ENCODE data around the gene UCK1. TPM values are rescaled to one million over a fixed set of nuclear protein-coding genes. Genes with fewer than 3 reads are reported as not detected.
A peak's percentile ranks its signal among the peaks of the same experiment; 100 is the strongest.

UCK1 gene
- total RNA-seq, 1 experiment from 2014 or later: 33.2 TPM

- no peak for DNase-seq
- Histone ChIP-seq H3K36me3 (replicated peaks; ENCODE audit: control insufficient read depth, insufficient read depth, low read length) (peaks cover 77% of the 10 kb centered on the region), H3K27me3 (ENCODE audit: control insufficient read depth, insufficient read depth, low read length) (no peaks in the 10 kb centered on the region), H3K4me3 (ENCODE audit: insufficient read depth, low read depth, low read length) (no peak overlapping the region)
Measured at GRCh38 chr9:131485206-131485605, 45.9 kb downstream of the UCK1 start.

DNA sequence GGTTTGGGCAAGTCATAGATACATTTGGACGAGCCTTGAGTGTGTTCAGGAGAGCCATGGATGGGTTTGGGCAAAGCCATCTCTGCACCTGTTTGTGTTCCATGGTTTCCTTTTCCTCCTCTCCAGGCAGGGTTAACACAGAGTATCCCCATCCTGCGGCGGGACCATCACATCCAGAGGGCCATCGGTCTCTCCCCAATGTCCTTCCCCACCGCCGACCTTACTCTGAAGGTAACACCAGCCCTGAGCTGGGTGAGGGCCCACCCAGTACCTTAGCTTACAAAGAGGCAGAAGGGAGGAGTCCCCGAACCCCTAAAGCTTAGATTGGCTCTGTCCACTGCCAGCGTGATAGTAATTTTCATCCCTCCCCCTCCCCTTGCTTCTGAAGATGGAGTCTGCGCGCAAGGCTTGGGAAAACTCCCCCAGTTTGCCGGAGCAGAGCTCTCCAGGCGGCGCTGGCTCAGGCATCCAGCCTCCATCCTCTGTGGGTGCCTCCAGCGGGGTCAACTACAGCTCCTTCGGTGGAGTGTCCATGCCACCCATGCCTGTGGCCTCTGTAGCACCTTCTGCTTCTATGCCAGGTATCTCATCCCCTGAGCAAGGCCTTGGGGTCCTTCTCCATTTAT is 46.4 kb downstream of the UCK1 start:
- peaks cover 75% of the 10 kb centered on the region for H3K36me3 ChIP-seq (replicated peaks; ENCODE audit: control insufficient read depth, insufficient read depth, low read length)
- H3K27me3 ChIP-seq (ENCODE audit: control insufficient read depth, insufficient read depth, low read length): no peaks in the 10 kb centered on the region
- no peak for DNase-seq
- H3K4me3 ChIP-seq (ENCODE audit: insufficient read depth, low read depth, low read length): no peak overlapping the region

DNA sequence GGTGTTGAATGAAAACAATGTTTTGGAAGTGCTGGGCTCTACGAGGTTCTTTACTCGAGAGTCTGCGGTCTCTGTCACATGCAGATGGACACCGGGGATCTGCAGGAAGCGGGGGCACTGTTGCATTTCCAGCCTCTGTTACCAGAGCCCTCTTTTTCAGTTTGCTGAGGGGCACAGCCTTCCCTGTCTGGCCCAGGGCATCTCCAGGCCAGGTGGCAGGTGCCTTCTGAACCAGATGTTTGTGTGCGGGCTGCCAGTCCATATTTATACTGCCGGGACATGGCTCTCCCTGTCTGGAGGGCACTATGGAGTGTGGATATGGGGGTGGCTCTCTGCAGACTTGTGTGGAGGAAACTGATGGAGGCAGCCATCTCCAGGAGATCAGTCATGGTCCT is 47.0 kb downstream of the UCK1 start:
- Histone ChIP-seq H3K27me3 (ENCODE audit: control insufficient read depth, insufficient read depth, low read length) (no peaks in the 10 kb centered on the region), H3K4me3 (ENCODE audit: insufficient read depth, low read depth, low read length) (no peak overlapping the region), H3K36me3 (replicated peaks; ENCODE audit: control insufficient read depth, insufficient read depth, low read length) (peaks cover 76% of the 10 kb centered on the region)
- no peak for DNase-seq

GRCh38 chr9:131483319-131484050 is 47.6 kb downstream of the UCK1 start:
- no peak for DNase-seq
- Histone ChIP-seq H3K4me3 (ENCODE audit: insufficient read depth, low read depth, low read length) (no peak overlapping the region), H3K27me3 (ENCODE audit: control insufficient read depth, insufficient read depth, low read length) (no peaks in the 10 kb centered on the region), H3K36me3 (replicated peaks; ENCODE audit: control insufficient read depth, insufficient read depth, low read length) (peaks cover 77% of the 10 kb centered on the region)

GRCh38 chr9:131482343-131483006 is 48.6 kb downstream of the UCK1 start:
- Histone ChIP-seq H3K4me3 (ENCODE audit: insufficient read depth, low read depth, low read length) (no peak overlapping the region), H3K36me3 (replicated peaks; ENCODE audit: control insufficient read depth, insufficient read depth, low read length) (peaks cover 76% of the 10 kb centered on the region), H3K27me3 (ENCODE audit: control insufficient read depth, insufficient read depth, low read length) (no peaks in the 10 kb centered on the region)
- no peak for DNase-seq

- H3K36me3 ChIP-seq (replicated peaks; ENCODE audit: control insufficient read depth, insufficient read depth, low read length): peaks cover 78% of the 10 kb centered on the region
- DNase-seq: no peak
- no peaks in the 10 kb centered on the region for H3K27me3 ChIP-seq (ENCODE audit: control insufficient read depth, insufficient read depth, low read length)
- H3K4me3 ChIP-seq (ENCODE audit: insufficient read depth, low read depth, low read length): no peak overlapping the region
Measured at GRCh38 chr9:131481441-131482342, 49.4 kb downstream of the UCK1 start.

GRCh38 chr9:131480258-131480657 is 50.8 kb downstream of the UCK1 start:
- peaks cover 76% of the 10 kb centered on the region for H3K36me3 ChIP-seq (replicated peaks; ENCODE audit: control insufficient read depth, insufficient read depth, low read length)
- no peak overlapping the region for H3K4me3 ChIP-seq (ENCODE audit: insufficient read depth, low read depth, low read length)
- no peaks in the 10 kb centered on the region for H3K27me3 ChIP-seq (ENCODE audit: control insufficient read depth, insufficient read depth, low read length)
- DNase-seq: no peak

DNA sequence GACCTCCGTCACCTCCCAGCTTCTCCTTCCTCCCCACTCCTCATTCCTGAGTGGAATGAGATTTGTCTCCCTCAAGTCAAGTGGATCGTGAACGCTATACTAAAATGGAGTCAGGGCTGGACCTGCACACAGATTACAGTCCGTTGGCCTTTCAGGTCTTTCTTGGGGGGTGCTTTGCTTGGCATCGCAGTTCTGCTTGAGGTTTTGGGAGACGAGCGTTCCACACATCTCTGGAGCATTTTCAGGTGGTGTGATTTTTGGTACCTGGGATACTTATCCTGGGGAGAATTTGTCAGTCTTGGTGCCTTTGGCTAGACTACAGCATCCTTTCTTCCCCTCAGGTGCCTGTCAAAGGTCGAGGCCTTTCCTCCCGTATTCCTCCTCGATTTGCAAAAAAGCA is 52.2 kb downstream of the UCK1 start:
- Histone ChIP-seq H3K36me3 (replicated peaks; ENCODE audit: control insufficient read depth, insufficient read depth, low read length) (peaks cover 72% of the 10 kb centered on the region), H3K4me3 (ENCODE audit: insufficient read depth, low read depth, low read length) (no peak overlapping the region), H3K27me3 (ENCODE audit: control insufficient read depth, insufficient read depth, low read length) (no peaks in the 10 kb centered on the region)
- DNase-seq: no peak

- Histone ChIP-seq H3K4me3 (ENCODE audit: insufficient read depth, low read depth, low read length) (no peak overlapping the region), H3K36me3 (replicated peaks; ENCODE audit: control insufficient read depth, insufficient read depth, low read length) (peaks cover 72% of the 10 kb centered on the region), H3K27me3 (ENCODE audit: control insufficient read depth, insufficient read depth, low read length) (no peaks in the 10 kb centered on the region)
- DNase-seq: peak; percentile 94
Measured at GRCh38 chr9:131478421-131478868, 52.6 kb downstream of the UCK1 start.

DNA sequence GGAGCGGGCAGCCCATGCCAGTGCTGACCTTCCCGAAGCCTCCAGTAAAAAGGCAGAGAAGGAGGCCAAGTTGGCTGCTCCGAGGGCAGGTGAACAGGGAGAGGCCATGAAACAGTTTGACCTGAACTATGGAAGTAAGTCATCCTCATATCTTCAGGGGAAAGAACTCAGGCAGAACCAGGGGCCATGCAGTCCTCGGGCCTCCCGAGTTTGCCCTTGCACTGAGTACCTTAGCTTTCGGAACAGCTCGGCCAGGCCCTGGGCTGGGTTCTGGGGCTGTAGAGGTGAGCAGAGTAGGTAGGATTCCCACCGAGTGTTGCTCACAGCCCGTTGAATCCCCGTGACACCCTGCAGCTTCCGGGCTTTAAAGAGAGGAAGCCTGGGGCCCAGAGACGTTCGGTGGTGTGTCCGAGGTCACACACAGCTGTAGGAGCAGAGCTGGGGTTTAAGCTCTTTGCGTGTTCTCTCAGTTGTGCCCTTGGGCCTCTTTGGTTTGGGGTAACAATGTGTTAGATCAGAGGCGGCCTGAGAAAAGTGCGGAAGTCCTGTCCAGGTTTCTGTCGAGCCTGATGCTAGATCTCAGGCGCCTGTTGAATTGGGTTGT is 53.1 kb downstream of the UCK1 start:
- no peaks in the 10 kb centered on the region for H3K27me3 ChIP-seq (ENCODE audit: control insufficient read depth, insufficient read depth, low read length)
- H3K4me3 ChIP-seq (ENCODE audit: insufficient read depth, low read depth, low read length): no peak overlapping the region
- no peak for DNase-seq
- peaks cover 72% of the 10 kb centered on the region for H3K36me3 ChIP-seq (replicated peaks; ENCODE audit: control insufficient read depth, insufficient read depth, low read length)

DNA sequence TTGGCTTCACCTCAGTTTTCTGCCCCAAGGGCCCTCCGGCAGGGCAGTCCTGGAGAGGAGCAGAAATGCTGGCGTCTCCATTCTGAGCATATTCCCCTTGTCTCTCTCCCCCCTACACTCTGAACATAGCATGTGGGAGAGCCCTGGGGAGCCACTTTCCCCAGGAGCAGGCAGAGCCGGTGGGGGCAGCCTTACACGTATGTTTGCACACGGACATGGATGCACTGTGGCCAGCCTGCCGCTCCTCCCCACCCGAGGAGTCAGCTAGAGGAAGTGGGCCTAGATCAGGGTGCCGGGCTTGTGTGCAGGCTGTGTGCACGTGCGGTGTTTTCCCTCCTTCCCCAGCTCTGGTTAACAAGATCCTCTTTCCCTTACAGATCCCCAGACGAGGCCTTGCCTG is 53.7 kb downstream of the UCK1 start:
- Histone ChIP-seq H3K27me3 (ENCODE audit: control insufficient read depth, insufficient read depth, low read length) (no peaks in the 10 kb centered on the region), H3K4me3 (ENCODE audit: insufficient read depth, low read depth, low read length) (no peak overlapping the region), H3K36me3 (replicated peaks; ENCODE audit: control insufficient read depth, insufficient read depth, low read length) (peaks cover 73% of the 10 kb centered on the region)
- no peak for DNase-seq

DNA sequence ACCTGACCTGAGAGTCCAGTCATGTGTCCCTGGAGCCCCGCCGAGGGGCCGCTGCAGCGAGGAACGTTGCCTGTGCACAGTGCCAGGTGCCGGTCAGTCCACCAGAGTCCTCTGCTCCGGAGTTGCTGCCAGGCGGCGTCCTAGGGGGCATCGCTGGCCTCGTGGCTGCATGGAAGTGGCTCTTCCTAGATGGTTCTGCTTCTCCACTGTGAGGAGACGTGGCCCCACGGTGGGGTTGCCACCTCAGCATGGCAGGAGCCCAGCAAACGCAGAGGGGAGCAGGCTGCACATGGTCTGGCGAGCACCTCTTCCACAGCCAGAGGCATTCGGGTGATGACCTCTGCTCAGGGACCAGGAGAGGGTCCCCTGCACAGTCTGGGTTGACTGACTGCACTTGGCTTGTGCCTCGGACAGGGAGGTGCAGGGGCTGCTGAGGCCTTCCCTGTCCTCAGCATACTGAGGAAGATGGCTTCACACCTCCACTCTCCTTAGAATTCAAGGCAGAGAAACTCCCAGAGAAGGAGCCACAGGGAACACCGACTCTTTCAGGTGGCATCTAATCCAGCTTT is 54.2 kb downstream of the UCK1 start:
- H3K27me3 ChIP-seq (ENCODE audit: control insufficient read depth, insufficient read depth, low read length): no peaks in the 10 kb centered on the region
- H3K36me3 ChIP-seq (replicated peaks; ENCODE audit: control insufficient read depth, insufficient read depth, low read length): peaks cover 70% of the 10 kb centered on the region
- no peak for DNase-seq
- no peak overlapping the region for H3K4me3 ChIP-seq (ENCODE audit: insufficient read depth, low read depth, low read length)

DNA sequence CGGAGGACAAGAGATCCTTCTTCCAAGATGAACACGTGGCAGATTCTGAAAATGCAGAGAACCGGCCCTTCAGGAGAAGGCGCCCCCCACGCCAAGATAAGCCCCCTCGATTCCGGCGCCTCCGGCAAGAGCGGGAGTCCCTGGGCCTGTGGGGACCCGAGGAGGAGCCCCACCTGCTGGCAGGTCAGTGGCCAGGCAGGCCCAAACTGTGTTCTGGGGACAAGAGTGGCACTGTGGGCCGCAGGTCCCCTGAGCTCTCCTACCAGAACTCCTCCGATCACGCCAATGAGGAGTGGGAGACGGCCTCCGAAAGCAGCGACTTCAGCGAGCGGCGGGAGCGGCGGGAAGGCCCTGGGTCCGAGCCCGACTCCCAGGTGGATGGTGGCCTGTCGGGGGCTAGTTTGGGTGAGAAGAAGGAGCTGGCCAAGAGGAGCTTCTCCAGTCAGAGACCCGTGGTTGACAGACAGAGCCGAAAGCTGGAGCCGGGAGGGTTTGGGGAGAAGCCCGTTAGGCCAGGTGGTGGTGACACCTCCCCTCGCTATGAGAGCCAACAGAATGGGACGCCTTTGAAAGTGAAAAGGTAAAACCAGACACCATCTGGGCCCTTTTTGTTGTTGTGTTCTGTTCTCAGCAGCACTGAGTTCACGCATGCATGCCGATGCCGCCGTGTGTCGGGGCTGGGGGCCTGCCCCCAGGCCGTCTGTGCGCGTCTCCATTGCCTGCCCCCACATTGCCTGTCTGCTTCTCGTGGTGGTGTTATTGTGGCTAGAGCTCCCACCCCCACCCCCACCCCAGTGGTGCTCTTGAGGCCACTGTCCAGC is 54.9 kb downstream of the UCK1 start:
- Histone ChIP-seq H3K27me3 (ENCODE audit: control insufficient read depth, insufficient read depth, low read length) (no peaks in the 10 kb centered on the region), H3K4me3 (ENCODE audit: insufficient read depth, low read depth, low read length) (no peak overlapping the region), H3K36me3 (replicated peaks; ENCODE audit: control insufficient read depth, insufficient read depth, low read length) (peaks cover 68% of the 10 kb centered on the region)
- peak; percentile 83 for DNase-seq
